SK-N-SH treated with all-trans-retinoic acid at 6 μM for 48 hours (cell line): Measurements from ENCODE around the gene ZBTB46.

Experiments
- ATAC-seq: fragments of 200-7000 bp; cut with Tn5 transposase; 3 replicates; pipeline ENCODE4 v1.9.1; 2020; ENCODE audit warnings: mild to moderate bottlenecking, moderate library complexity
- ARNTL ChIP-seq: fragments of 450-650 bp; formaldehyde crosslinking; IDR thresholded peaks from 2 replicates; pipeline ENCODE4 v1.5.0; 2020; ENCODE audit warnings: low read depth, mild to moderate bottlenecking, moderate library complexity, borderline replicate concordance
- BACH2 ChIP-seq: fragments of 250-450 bp; sonication (Bioruptor Pico); IDR thresholded peaks from 2 replicates; pipeline ENCODE4 v1.9.0; 2021; ENCODE audit warnings: mild to moderate bottlenecking, borderline replicate concordance
- CSDC2 ChIP-seq: fragments of 250-450 bp; sonication (Bioruptor Pico); IDR thresholded peaks from 2 replicates; pipeline ENCODE4 v1.5.0; 2020; ENCODE audit warnings: mild to moderate bottlenecking, moderate library complexity
- ESRRG ChIP-seq: fragments of 250-450 bp; sonication (Bioruptor Pico); IDR thresholded peaks from 2 replicates; pipeline ENCODE4 v1.6.1; 2021; ENCODE audit warnings: mild to moderate bottlenecking
- GLIS3 ChIP-seq: fragments of 250-450 bp; sonication (Bioruptor Pico); IDR thresholded peaks from 2 replicates; pipeline ENCODE4 v1.5.0; 2020; ENCODE audit warnings: mild to moderate bottlenecking, moderate library complexity
- ISL1 ChIP-seq: fragments of 250-450 bp; sonication (Bioruptor Pico); IDR thresholded peaks from 2 replicates; pipeline ENCODE4 v2.1.2; 2022; ENCODE audit warnings: mild to moderate bottlenecking, moderate library complexity
- OSR1 ChIP-seq: fragments of 250-450 bp; sonication (Bioruptor Pico); IDR thresholded peaks from 2 replicates; pipeline ENCODE4 v1.8.0; 2022; ENCODE audit warnings: moderate library complexity, mild to moderate bottlenecking, inconsistent platforms
- PPARA ChIP-seq: fragments of 250-450 bp; sonication (Bioruptor Pico); IDR thresholded peaks from 2 replicates; pipeline ENCODE4 v1.5.0; 2020; ENCODE audit warnings: mild to moderate bottlenecking, borderline replicate concordance
- RARB ChIP-seq: fragments of 250-450 bp; sonication (Bioruptor Pico); IDR thresholded peaks from 2 replicates; pipeline ENCODE4 v1.8.0; 2021; ENCODE audit warnings: mild to moderate bottlenecking, moderate library complexity
- SNAI2 ChIP-seq: fragments of 250-450 bp; sonication (Bioruptor Pico); IDR thresholded peaks from 2 replicates; pipeline ENCODE4 v1.5.0; 2020; ENCODE audit warnings: mild to moderate bottlenecking, moderate library complexity
- TCF4 ChIP-seq: fragments of 250-450 bp; sonication (Bioruptor Pico); IDR thresholded peaks from 2 replicates; pipeline ENCODE4 v1.8.0; 2021; ENCODE audit warnings: mild to moderate bottlenecking, moderate library complexity, borderline replicate concordance
- TOX ChIP-seq: fragments of 250-450 bp; sonication (Bioruptor Pico); IDR thresholded peaks from 2 replicates; pipeline ENCODE4 v1.8.0; 2021; ENCODE audit warnings: mild to moderate bottlenecking, moderate library complexity, borderline replicate concordance
- ZC3H10 ChIP-seq: fragments of 250-450 bp; sonication (Bioruptor Pico); IDR thresholded peaks from 2 replicates; pipeline ENCODE4 v1.5.1; 2021; ENCODE audit warnings: mild to moderate bottlenecking, moderate library complexity
- ZFP3 ChIP-seq: fragments of 250-450 bp; sonication (Bioruptor Pico); IDR thresholded peaks from 2 replicates; pipeline ENCODE4 v1.5.0; 2020; ENCODE audit warnings: mild to moderate bottlenecking, moderate library complexity
- ZFP30 ChIP-seq: fragments of 450-650 bp; formaldehyde crosslinking; IDR thresholded peaks from 2 replicates; pipeline ENCODE4 v1.5.0; 2022; ENCODE audit warnings: mild to moderate bottlenecking, moderate library complexity
- ZNF70 ChIP-seq: fragments of 450-650 bp; formaldehyde crosslinking; IDR thresholded peaks from 2 replicates; pipeline ENCODE4 v1.5.0; 2020; ENCODE audit warnings: mild to moderate bottlenecking, moderate library complexity
- ZNF8 ChIP-seq: fragments of 450-650 bp; formaldehyde crosslinking; IDR thresholded peaks from 2 replicates; pipeline ENCODE4 v1.5.0; 2020; ENCODE audit warnings: mild to moderate bottlenecking, moderate library complexity
- TF ChIP-seq, protein P1 (sequence below): fragments of 250-450 bp; sonication (Bioruptor Pico); IDR thresholded peaks from 2 replicates; pipeline ENCODE4 v1.5.1; 2020; ENCODE audit warnings: low read depth, mild to moderate bottlenecking, moderate library complexity
- TF ChIP-seq, protein P2 (sequence below): fragments of 250-450 bp; sonication (Bioruptor Pico); IDR thresholded peaks from 2 replicates; pipeline ENCODE4 v1.5.0; 2020; ENCODE audit warnings: mild to moderate bottlenecking, moderate library complexity
- TF ChIP-seq, protein P3 (sequence below): fragments of 250-450 bp; sonication (Bioruptor Pico); IDR thresholded peaks from 2 replicates; pipeline ENCODE4 v1.8.0; 2021; ENCODE audit warnings: low read depth, mild to moderate bottlenecking, moderate library complexity, borderline replicate concordance
- TF ChIP-seq, protein P4 (sequence below): fragments of 250-450 bp; sonication (Bioruptor Pico); IDR thresholded peaks from 2 replicates; pipeline ENCODE4 v1.5.1; 2021; ENCODE audit warnings: mild to moderate bottlenecking, moderate library complexity

ZBTB46 gene

DNA sequence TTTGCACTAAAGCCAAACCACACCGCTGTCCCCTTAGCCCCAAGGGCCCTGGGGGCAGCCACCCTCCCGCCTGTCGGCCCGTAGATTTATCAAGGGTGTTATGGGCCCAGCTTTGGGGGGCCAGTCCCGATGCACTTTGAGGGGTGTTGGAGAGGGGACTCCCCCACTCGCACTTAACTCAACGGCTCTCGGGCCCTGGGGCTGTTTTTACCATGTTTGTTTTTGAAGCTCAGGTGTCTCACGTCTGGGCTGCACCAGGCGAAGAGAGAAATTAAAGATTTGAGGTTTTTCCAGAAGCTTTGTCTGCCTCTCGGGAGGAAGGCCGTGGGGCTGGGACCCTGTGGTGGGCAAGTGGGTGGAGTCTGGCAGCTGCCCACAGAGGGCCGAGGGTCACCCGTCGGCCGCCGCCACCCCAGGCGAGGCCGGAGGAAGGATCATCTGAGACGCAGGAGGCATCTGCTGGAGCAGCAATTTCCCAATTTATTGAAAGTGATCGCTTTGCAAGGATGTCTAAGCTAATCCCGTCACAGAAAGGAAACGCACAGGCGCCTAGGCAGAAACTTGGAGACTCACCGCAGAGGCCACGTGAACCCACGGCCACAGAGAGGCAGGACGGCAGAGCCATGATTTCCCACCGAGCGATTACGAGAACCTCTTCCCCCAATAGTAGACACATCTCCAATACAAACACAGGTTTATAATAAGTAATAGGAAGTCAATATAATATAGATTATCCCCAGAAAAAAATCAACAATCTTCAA is 87.7 kb downstream of the ZBTB46 start:
- ATAC-seq = no peak
- TF ChIP-seq, protein P1, sequence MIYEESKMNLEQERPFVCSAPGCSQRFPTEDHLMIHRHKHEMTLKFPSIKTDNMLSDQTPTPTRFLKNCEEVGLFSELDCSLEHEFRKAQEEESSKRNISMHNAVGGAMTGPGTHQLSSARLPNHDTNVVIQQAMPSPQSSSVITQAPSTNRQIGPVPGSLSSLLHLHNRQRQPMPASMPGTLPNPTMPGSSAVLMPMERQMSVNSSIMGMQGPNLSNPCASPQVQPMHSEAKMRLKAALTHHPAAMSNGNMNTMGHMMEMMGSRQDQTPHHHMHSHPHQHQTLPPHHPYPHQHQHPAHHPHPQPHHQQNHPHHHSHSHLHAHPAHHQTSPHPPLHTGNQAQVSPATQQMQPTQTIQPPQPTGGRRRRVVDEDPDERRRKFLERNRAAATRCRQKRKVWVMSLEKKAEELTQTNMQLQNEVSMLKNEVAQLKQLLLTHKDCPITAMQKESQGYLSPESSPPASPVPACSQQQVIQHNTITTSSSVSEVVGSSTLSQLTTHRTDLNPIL (CRISPR knock-in tag) = no peak
- TF ChIP-seq, protein P2, sequence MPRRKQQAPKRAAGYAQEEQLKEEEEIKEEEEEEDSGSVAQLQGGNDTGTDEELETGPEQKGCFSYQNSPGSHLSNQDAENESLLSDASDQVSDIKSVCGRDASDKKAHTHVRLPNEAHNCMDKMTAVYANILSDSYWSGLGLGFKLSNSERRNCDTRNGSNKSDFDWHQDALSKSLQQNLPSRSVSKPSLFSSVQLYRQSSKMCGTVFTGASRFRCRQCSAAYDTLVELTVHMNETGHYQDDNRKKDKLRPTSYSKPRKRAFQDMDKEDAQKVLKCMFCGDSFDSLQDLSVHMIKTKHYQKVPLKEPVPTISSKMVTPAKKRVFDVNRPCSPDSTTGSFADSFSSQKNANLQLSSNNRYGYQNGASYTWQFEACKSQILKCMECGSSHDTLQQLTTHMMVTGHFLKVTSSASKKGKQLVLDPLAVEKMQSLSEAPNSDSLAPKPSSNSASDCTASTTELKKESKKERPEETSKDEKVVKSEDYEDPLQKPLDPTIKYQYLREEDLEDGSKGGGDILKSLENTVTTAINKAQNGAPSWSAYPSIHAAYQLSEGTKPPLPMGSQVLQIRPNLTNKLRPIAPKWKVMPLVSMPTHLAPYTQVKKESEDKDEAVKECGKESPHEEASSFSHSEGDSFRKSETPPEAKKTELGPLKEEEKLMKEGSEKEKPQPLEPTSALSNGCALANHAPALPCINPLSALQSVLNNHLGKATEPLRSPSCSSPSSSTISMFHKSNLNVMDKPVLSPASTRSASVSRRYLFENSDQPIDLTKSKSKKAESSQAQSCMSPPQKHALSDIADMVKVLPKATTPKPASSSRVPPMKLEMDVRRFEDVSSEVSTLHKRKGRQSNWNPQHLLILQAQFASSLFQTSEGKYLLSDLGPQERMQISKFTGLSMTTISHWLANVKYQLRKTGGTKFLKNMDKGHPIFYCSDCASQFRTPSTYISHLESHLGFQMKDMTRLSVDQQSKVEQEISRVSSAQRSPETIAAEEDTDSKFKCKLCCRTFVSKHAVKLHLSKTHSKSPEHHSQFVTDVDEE (CRISPR knock-in tag) = no peak
- no peak for TF ChIP-seq PPARA (CRISPR knock-in tag)
- TF ChIP-seq, protein P3, sequence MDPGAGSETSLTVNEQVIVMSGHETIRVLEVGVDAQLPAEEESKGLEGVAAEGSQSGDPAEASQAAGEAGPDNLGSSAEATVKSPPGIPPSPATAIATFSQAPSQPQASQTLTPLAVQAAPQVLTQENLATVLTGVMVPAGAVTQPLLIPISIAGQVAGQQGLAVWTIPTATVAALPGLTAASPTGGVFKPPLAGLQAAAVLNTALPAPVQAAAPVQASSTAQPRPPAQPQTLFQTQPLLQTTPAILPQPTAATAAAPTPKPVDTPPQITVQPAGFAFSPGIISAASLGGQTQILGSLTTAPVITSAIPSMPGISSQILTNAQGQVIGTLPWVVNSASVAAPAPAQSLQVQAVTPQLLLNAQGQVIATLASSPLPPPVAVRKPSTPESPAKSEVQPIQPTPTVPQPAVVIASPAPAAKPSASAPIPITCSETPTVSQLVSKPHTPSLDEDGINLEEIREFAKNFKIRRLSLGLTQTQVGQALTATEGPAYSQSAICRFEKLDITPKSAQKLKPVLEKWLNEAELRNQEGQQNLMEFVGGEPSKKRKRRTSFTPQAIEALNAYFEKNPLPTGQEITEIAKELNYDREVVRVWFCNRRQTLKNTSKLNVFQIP (CRISPR knock-in tag) = no peak
- no peak for TF ChIP-seq ZC3H10 (CRISPR knock-in tag)
- TF ChIP-seq ZNF70 (CRISPR knock-in tag) = no peak
- TF ChIP-seq ESRRG (CRISPR knock-in tag) = no peak
- TF ChIP-seq TCF4 (CRISPR knock-in tag) = no peak
- TF ChIP-seq ZFP3 = no peak
- TF ChIP-seq RARB = no peak
- TF ChIP-seq BACH2 = no peak
- TF ChIP-seq SNAI2 (CRISPR knock-in tag) = no peak
- no peak for TF ChIP-seq ZNF8 (CRISPR knock-in tag)
- TF ChIP-seq OSR1 (CRISPR knock-in tag) = no peak
- no peak for TF ChIP-seq CSDC2 (CRISPR knock-in tag)
- TF ChIP-seq ARNTL = no peak

DNA sequence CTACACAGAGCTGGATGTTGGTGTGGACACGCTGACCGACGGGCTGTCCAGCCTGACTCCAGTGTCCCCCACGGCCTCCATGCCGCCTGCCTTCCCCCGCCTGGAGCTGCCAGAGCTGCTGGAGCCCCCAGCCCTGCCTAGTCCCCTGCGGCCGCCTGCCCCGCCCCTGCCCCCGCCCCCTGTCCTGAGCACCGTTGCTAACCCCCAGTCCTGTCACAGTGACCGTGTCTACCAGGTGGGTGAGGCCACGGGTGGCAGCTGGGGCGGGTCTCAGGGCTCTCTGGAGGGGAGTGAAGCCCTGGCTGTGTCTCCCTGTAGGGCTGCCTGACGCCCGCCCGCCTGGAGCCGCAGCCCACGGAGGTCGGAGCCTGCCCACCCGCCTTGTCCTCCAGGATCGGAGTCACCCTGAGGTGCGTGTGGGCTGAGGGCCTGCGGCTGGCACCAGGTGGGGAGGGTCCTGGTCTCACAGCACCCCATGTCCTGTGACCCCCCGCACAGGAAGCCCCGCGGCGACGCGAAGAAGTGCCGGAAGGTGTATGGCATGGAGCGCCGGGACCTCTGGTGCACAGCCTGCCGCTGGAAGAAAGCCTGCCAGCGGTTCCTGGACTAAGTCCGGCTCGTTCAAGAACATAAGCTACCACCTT is 88.6 kb downstream of the ZBTB46 start:
- no peak for ATAC-seq
- no peak for TF ChIP-seq CSDC2 (CRISPR knock-in tag)
- TF ChIP-seq ARNTL = no peak
- no peak for TF ChIP-seq ZFP3
- TF ChIP-seq TOX (CRISPR knock-in tag) = no peak
- no peak for TF ChIP-seq SNAI2 (CRISPR knock-in tag)
- TF ChIP-seq, protein P2 (CRISPR knock-in tag) = no peak
- no peak for TF ChIP-seq ZNF8 (CRISPR knock-in tag)
- no peak for TF ChIP-seq TCF4 (CRISPR knock-in tag)
- TF ChIP-seq, protein P4, sequence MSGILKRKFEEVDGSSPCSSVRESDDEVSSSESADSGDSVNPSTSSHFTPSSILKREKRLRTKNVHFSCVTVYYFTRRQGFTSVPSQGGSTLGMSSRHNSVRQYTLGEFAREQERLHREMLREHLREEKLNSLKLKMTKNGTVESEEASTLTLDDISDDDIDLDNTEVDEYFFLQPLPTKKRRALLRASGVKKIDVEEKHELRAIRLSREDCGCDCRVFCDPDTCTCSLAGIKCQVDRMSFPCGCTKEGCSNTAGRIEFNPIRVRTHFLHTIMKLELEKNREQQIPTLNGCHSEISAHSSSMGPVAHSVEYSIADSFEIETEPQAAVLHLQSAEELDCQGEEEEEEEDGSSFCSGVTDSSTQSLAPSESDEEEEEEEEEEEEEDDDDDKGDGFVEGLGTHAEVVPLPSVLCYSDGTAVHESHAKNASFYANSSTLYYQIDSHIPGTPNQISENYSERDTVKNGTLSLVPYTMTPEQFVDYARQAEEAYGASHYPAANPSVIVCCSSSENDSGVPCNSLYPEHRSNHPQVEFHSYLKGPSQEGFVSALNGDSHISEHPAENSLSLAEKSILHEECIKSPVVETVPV = no peak
- TF ChIP-seq ZC3H10 (CRISPR knock-in tag) = no peak
- TF ChIP-seq OSR1 (CRISPR knock-in tag) = no peak
- TF ChIP-seq, protein P1 (CRISPR knock-in tag) = no peak
- TF ChIP-seq GLIS3 = no peak
- no peak for TF ChIP-seq ZFP30 (CRISPR knock-in tag)
- TF ChIP-seq RARB = no peak
- TF ChIP-seq ISL1 (CRISPR knock-in tag) = no peak
